Lung (tissue), 12 donors: ENCODE measurements around the gene TTF2. TPM values are rescaled to one million over a fixed set of nuclear protein-coding genes. Genes with fewer than 3 reads are reported as not detected.

Source experiments
- ATAC-seq: fragments of 200-7000 bp; cut with Tn5 transposase; one replicate; pipeline ENCODE4 v1.9.1; 2020; ENCODE audit warnings: moderate number of reproducible peaks; ENCODE audit not compliant: insufficient read depth, low FRiP score
- DNase-seq, 3 donors: peaks; one replicate each; pipeline ENCODE4 v3.0.0-alpha.2; 2013 to 2017
- H3K27ac ChIP-seq, 2 donors: one replicate each; pipeline ENCODE4 v1.5.1; 2013; ENCODE audit warnings: mild to moderate bottlenecking in 2 of 2, moderate library complexity in 2 of 2, control low read depth in 1 of 2, inconsistent platforms in 1 of 2, low read depth in 1 of 2, low read length in 1 of 2
- H3K27me3 ChIP-seq, 3 donors: one replicate each; pipeline ENCODE4 v1.5.1; 2013; ENCODE audit warnings: low read length in 2 of 3; ENCODE audit not compliant: control insufficient read depth in 3 of 3, insufficient read depth in 3 of 3
- H3K36me3 ChIP-seq, 4 donors: one replicate each; pipeline ENCODE4 v1.5.1; 2013; ENCODE audit warnings: low read length in 4 of 4, mild to moderate bottlenecking in 1 of 4, moderate library complexity in 1 of 4; ENCODE audit not compliant: control insufficient read depth in 4 of 4, insufficient read depth in 4 of 4
- H3K4me1 ChIP-seq, 5 donors: one replicate each; pipeline ENCODE4 v1.5.1; 2013; ENCODE audit warnings: low read length in 5 of 5, mild to moderate bottlenecking in 2 of 5, moderate library complexity in 1 of 5; ENCODE audit not compliant: control insufficient read depth in 5 of 5, insufficient read depth in 5 of 5
- H3K4me3 ChIP-seq: one replicate; pipeline ENCODE4 v1.5.1; 2013; ENCODE audit warnings: mild to moderate bottlenecking, control low read depth, moderate library complexity
- H3K9ac ChIP-seq, 2 donors: one replicate each; pipeline ENCODE4 v1.5.1; 2013; ENCODE audit warnings: low read length in 2 of 2, control low read depth in 1 of 2; ENCODE audit not compliant: insufficient read depth in 1 of 2
- H3K9me3 ChIP-seq, 4 donors: one replicate each; pipeline ENCODE4 v1.5.1; 2013; ENCODE audit warnings: low read length in 3 of 4, mild to moderate bottlenecking in 1 of 4, moderate library complexity in 1 of 4; ENCODE audit not compliant: control insufficient read depth in 4 of 4, insufficient read depth in 3 of 4
- WGBS, 2 donors: extraction: QIAGEN DNeasy Blood & Tissue Kit; methylation state at CpG; one replicate each; pipeline ENCODE4 v1.1.7; 2013; 5-methylcytosine and 5-hydroxymethylcytosine counted together
- polyA plus RNA-seq, 2 donors: library from polyadenylated mRNA; stranded (reverse); fragments of 200-250 nt; gene quantifications; one replicate each; pipeline ENCODE4 v1.2.1, GENCODE V29; 2013
- total RNA-seq, 2 donors: library from RNA; depleted of rRNA in 1 of 2; stranded (reverse); fragments of >200 nt in 1 of 2; gene quantifications; one replicate each; pipeline ENCODE4 v1.2.1, GENCODE V29; 2014 to 2021
- TF ChIP-seq, protein P1 (sequence below): IDR thresholded peaks from 2 replicates; pipeline ENCODE4 v1.5.1; 2012; ENCODE audit warnings: mild to moderate bottlenecking; ENCODE audit errors: control extremely low read depth, extremely low read depth
- donor health status: control.
- donor health status: control.
- donor health status: Bipolar disorder and iron deficiency.
- donor health status: healthy.
- donor health status: DM: yes; HTN: yes; CAD: no.

The TTF2 gene
- total and polyA plus RNA-seq, 4 donors, result 3.9 to 21.0 (median 11.6) TPM

DNA sequence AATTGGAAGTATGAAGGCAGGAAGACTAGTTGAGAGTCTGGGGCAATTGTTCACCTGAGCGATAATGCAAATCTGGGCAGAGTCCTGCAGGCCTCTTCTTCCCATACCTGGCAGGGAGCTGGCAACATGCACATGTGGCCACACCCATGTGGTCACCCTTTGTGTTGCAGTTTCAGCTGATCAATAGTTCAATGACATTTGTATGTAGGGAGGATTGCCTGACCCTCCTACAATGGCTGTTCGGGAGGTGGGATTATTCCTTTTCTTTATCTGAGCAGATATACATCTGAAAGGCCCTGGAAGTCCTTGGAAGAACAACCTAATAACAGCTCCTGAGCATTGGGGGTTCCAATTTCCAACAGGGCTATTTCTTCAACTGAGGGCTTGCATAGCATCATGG lies 76.6 kb downstream of the TTF2 start:
- ATAC-seq (no peak), DNase-seq (no peak)
- Histone ChIP-seq H3K9me3 (no peaks in the 10 kb centered on the region), H3K36me3 (no peaks in the 10 kb centered on the region), H3K4me1 (no peaks in the 10 kb centered on the region), H3K27ac (no peak overlapping the region), H3K9ac (no peak overlapping the region), H3K27me3 (no peaks in the 10 kb centered on the region), H3K4me3 (no peak overlapping the region)
- TF ChIP-seq, protein P1, sequence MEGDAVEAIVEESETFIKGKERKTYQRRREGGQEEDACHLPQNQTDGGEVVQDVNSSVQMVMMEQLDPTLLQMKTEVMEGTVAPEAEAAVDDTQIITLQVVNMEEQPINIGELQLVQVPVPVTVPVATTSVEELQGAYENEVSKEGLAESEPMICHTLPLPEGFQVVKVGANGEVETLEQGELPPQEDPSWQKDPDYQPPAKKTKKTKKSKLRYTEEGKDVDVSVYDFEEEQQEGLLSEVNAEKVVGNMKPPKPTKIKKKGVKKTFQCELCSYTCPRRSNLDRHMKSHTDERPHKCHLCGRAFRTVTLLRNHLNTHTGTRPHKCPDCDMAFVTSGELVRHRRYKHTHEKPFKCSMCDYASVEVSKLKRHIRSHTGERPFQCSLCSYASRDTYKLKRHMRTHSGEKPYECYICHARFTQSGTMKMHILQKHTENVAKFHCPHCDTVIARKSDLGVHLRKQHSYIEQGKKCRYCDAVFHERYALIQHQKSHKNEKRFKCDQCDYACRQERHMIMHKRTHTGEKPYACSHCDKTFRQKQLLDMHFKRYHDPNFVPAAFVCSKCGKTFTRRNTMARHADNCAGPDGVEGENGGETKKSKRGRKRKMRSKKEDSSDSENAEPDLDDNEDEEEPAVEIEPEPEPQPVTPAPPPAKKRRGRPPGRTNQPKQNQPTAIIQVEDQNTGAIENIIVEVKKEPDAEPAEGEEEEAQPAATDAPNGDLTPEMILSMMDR, result no peak
- WGBS, 2 donors, result 45 to 67% methylated on average over 2 of the region's 2 CpGs

DNA sequence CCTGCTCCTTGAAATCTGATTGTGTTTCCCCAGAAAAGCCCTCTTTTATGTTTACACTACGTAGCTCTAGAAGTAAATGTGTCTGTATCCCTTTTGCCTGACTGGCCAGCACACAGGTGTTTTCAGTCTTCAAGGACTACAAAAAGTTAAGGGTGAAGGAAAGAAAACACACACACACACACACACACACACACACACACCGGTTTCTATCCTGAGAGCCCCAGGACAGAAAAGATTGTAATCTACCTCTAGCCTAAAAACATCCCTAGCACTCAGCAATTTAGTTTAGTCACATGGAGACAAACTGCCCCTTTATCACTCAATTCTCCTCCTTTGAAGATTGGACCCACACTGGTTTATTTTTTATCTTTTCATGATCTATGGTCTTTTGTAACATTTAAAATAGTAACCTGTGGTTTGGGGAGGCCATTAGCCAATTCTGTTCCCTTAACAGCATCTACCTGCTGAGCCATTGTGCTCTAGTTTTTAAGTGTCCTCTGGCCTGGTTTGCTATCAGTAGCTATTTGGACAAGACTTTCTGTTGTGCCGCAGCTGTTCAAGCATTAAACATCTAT lies 77.2 kb downstream of the TTF2 start:
- TF ChIP-seq, protein P1, result no peak
- Histone ChIP-seq H3K27me3 (no peaks in the 10 kb centered on the region), H3K4me3 (no peak overlapping the region), H3K4me1 (no peaks in the 10 kb centered on the region), H3K9ac (no peak overlapping the region), H3K36me3 (no peaks in the 10 kb centered on the region), H3K27ac (no peak overlapping the region), H3K9me3 (no peaks in the 10 kb centered on the region)
- DNase-seq, result no peak
- ATAC-seq, result no peak
- WGBS, 2 donors, result 79% methylated on average over 3 of the region's 3 CpGs

DNA sequence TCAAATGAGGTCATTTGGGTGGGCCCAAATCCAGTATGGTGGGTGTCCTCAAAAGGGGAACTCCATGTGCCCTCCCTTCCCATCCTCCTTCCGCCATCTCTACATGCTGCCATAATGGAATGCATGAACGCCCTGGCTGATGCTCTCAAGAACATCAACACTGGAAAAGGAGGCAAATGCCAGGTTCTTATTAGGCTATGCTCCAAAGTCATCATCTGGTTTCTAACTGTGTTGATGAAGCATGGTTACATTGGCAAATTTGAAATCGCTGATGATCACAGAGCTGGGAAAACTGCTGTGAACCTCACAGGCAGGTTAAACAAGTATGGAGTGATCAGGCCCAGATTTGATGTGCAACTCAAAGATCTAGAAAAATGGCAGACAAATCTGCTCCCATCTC lies 78.0 kb downstream of the TTF2 start:
- no peak overlapping the region for H3K27ac ChIP-seq
- TF ChIP-seq, protein P1, result no peak
- no peaks in the 10 kb centered on the region for H3K4me1 ChIP-seq
- DNase-seq, result no peak
- WGBS, 2 donors, result 93 to 96% methylated on average over 3 of the region's 3 CpGs
- no peak for ATAC-seq
- no peak overlapping the region for H3K4me3 ChIP-seq
- no peak overlapping the region for H3K9ac ChIP-seq
- no peaks in the 10 kb centered on the region for H3K9me3 ChIP-seq
- H3K36me3 ChIP-seq, result no peaks in the 10 kb centered on the region
- no peaks in the 10 kb centered on the region for H3K27me3 ChIP-seq

DNA sequence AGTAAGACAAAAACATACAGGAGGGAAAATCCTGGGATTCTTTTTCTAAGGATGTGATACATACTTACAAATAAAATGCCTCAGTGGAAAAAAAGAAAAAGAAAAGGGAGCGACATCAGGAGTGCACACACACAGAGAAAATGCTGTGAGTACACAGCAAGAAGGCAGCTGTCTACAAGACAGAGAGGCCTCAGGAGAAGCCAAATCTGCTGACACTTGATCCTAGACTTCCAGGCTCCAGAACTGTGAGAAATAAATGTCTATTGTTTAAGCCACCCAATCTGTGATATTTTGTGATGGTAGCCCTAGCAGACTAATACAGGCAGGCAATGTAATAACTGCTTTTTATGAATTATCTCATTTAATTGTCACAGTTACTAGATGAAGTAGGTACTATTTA lies 78.4 kb downstream of the TTF2 start:
- no peaks in the 10 kb centered on the region for H3K27me3 ChIP-seq
- no peak for ATAC-seq
- no peak overlapping the region for H3K9ac ChIP-seq
- no peak for DNase-seq
- H3K4me1 ChIP-seq, result no peaks in the 10 kb centered on the region
- no peaks in the 10 kb centered on the region for H3K9me3 ChIP-seq
- H3K36me3 ChIP-seq, result no peaks in the 10 kb centered on the region
- H3K27ac ChIP-seq, result no peak overlapping the region
- WGBS, 2 donors, result 90 to 95% methylated on average over 1 of the region's 1 CpG
- TF ChIP-seq, protein P1, result no peak
- no peak overlapping the region for H3K4me3 ChIP-seq
